ENCODE results near the gene PLS3.

Gene PLS3

DNA sequence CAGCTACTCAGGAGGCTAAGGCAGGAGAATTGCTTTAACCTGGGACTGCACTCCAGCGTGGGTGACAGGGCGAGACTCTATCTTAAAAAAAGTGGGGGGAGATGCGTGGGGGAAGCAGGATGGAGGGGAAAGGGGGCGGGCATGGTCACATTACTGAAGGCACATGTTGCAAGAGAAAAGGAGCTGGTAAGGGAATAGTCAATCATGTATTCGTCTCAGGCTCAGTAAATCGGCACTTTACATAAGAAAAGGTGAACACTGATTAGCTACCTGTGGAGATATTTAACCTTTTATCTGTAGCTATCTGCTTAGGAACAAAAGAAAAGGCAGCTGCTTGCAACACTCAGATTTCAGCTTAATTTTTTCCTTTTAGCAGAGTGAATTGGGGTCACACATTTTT, 132.5 kb downstream of the PLS3 start:
- DNase-seq (ENCODE audit: low read depth): no peak

DNA sequence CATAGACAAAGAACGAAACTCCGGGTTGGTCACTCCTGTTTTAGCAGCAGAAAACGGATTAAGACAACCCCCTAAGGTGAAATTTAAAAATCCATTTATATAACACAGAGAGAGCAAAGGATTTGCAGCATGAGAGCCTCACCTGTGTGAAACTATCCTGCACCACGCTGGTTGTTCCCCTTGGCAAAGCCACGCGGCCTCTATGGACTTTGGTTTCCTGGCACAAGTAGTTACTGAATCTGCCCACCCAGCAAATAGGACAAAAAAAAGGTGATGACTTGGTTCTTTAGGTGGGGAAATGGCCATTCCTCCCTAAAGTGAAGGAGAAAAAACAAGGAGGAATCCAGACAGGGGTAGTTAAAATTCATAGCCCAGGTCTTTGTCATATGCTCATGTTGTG, 133.1 kb downstream of the PLS3 start:
- DNase-seq (ENCODE audit: low read depth): no peak

DNA sequence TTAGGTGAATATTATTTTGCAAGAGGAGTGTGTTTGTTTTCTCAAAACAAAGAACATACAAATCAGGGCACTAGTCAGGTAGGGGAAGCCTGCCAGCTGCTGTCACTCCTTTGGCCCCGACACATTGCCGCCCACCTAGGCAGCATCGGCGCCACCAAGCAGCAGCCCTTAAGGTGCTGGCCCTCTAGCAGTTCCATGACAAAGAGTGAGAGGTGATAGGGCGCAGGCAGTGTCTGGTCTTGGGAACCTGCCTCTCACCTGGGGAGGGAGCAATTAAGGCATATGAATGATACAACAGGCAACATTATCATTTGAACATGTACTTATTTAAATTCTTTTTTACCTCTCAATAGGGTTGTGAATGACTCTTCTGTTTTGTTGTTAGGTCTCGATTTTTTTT, 135.1 kb downstream of the PLS3 start:
- DNase-seq (ENCODE audit: low read depth): no peak

DNA sequence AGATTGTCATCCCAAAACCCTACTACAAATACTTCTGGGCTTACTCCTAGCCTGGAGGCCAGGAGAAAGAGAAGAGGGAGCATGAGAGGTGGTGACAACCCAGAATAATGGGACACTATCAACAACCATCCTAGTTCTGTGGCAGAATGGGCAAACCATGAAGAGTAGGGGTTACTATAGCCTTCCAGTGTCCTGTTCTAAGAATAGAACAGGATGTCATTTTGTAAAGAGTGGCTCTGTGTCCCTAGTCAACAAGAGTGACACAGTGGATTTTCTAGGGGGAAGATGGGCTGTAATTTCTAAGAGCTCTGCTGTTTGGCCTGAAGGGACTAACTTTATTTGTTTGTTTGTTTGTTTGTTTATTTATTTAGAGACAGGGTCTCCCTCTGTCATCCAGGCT, 136.0 kb downstream of the PLS3 start:
- no peak for DNase-seq (ENCODE audit: low read depth)

DNA sequence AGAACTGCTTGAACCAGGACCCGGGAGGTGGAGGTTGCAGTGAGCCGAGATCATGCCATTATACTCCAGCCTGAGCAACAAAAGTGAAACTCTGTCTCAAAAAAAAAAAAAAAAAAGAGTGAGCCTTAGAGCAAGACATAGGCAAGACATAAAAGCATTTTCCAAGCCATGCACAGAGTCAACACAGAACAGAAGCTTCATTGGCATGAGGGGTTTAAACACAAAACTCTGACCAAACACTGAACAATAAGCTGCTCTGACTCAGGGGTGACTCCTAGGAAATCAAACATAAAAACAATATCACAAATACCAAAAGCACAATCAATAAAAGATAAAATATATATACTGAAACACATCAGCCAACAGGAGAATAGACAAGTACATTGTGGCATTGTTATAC, 136.8 kb downstream of the PLS3 start:
- DNase-seq (ENCODE audit: low read depth): no peak

All from EH (cell line).